Measurements from ENCODE around the gene KCNK1. TPM values are rescaled to one million over a fixed set of nuclear protein-coding genes. Genes with fewer than 3 reads are reported as not detected.
"Not testable (repeated sequence)": the region's sequence is repeated elsewhere in the genome, so short reads cannot be mapped to it uniquely, and the experiment has no call there.

KCNK1 gene
- total and polyA plus RNA-seq, 2 of the 4 experiments (the other 2 are of a cell fraction): 0.90 to 1.6 TPM

- Histone ChIP-seq H3K9me1 (ENCODE audit: insufficient read depth, low read length) (no peaks in the 10 kb centered on the region), H2BK20ac (ENCODE audit: low read depth, low read length) (no peak overlapping the region), H4K20me1 (ENCODE audit: insufficient read depth, low read length) (no peaks in the 10 kb centered on the region), H3K27ac (ENCODE audit: insufficient read depth, low read length) (no peak overlapping the region), H3K4ac (ENCODE audit: low read depth, low read length) (no peak overlapping the region), H2BK5ac (ENCODE audit: low read depth, low read length, poor library complexity, severe bottlenecking) (no peak overlapping the region), H4K91ac (ENCODE audit: insufficient read depth, low read depth, low read length) (no peak overlapping the region), H2BK120ac (ENCODE audit: low read depth, low read length) (no peak overlapping the region), H2BK15ac (ENCODE audit: low read depth, low read length) (no peak overlapping the region), H2AFZ (replicated peaks; ENCODE audit: low read length, poor library complexity) (no peak overlapping the region), H3K79me1 (ENCODE audit: low read depth in 1 of 2, low read length in 2 of 2) (no peaks in the 10 kb centered on the region), H3K36me3 (ENCODE audit: control insufficient read depth, insufficient read depth, low read length) (no peaks in the 10 kb centered on the region), H3K4me3 (ENCODE audit: insufficient read depth, low read depth, low read length) (no peak overlapping the region), H3K27me3 (ENCODE audit: control insufficient read depth, insufficient read depth, low read length) (no peaks in the 10 kb centered on the region), H3K4me2 (ENCODE audit: low read depth, low read length) (no peak overlapping the region), H4K5ac (ENCODE audit: low read depth, low read length) (no peak overlapping the region), H3K4me1 (ENCODE audit: control insufficient read depth, insufficient read depth, low read length) (no peaks in the 10 kb centered on the region), H3K56ac (ENCODE audit: extremely low read depth, insufficient read depth, low read length) (no peak overlapping the region), H2AK5ac (ENCODE audit: low read depth, low read length) (no peak overlapping the region), H2AK9ac (replicated peaks; ENCODE audit: low read depth, low read length, poor library complexity) (no peak overlapping the region), H3K9ac (ENCODE audit: low read depth, low read length) (no peak overlapping the region), H3K9me3 (ENCODE audit: control insufficient read depth, insufficient read depth, low read length) (peaks cover 3% of the 10 kb centered on the region; the same call in 1 of the 2 replicates), H4K8ac (ENCODE audit: low read depth in 2 of 2, low read length in 2 of 2) (no peak overlapping the region), H3K23ac (ENCODE audit: low read depth, low read length) (no peak overlapping the region), H3K14ac (replicated peaks; ENCODE audit: low read depth, low read length) (no peak overlapping the region), H3K18ac (ENCODE audit: low read depth, low read length) (no peak overlapping the region)
- WGBS, 2 experiments (ENCODE audit: extremely low coverage in 2 of 2, insufficient read length in 1 of 2): no CpG with 5 or more reads among the region's 1 CpG
- no TSS peak for BruUV-seq (replicated peaks)
- no peak for ATAC-seq (ENCODE audit: low read depth)
- in situ Hi-C loops (cut with MboI; ENCODE audit: low sequenced_read_pairs) (no loop called here), intact Hi-C loops (cut with micrococcal nuclease) (no loop called here), dilution Hi-C loops (cut with HindIII; ENCODE audit: low sequenced_read_pairs, unreplicated experiment) (no loop called here)
- DNase-seq: no peak
- POLR2A ChIA-PET (ENCODE audit: unreplicated experiment): no interaction called here
- CTCF ChIA-PET: no interaction called here
- TF ChIP-seq USF2 (IDR thresholded peaks at IDR 0.05; ENCODE audit: low read depth, low read length): no peak
- no peak for TF ChIP-seq CTCF (conservative IDR thresholded peaks at IDR 0.05; ENCODE audit: low read depth, low read length)
These were observed 67.4 kb downstream of the KCNK1 start for GRCh38 chr1:233681285-233681684.

- H2AK9ac ChIP-seq (replicated peaks; ENCODE audit: low read depth, low read length, poor library complexity); BruUV-seq (replicated peaks); H2BK20ac ChIP-seq (ENCODE audit: low read depth, low read length); H3K4me1 ChIP-seq (ENCODE audit: control insufficient read depth, insufficient read depth, low read length); H3K56ac ChIP-seq (ENCODE audit: extremely low read depth, insufficient read depth, low read length); H3K4me3 ChIP-seq (ENCODE audit: insufficient read depth, low read depth, low read length); H3K9me1 ChIP-seq (ENCODE audit: insufficient read depth, low read length); H4K5ac ChIP-seq (ENCODE audit: low read depth, low read length); DNase-seq; H3K9ac ChIP-seq (ENCODE audit: low read depth, low read length); H2BK5ac ChIP-seq (ENCODE audit: low read depth, low read length, poor library complexity, severe bottlenecking); H3K14ac ChIP-seq (replicated peaks; ENCODE audit: low read depth, low read length); H3K27me3 ChIP-seq (ENCODE audit: control insufficient read depth, insufficient read depth, low read length); H3K9me3 ChIP-seq (ENCODE audit: control insufficient read depth, insufficient read depth, low read length); H3K79me1 ChIP-seq (ENCODE audit: low read depth in 1 of 2, low read length in 2 of 2); H4K8ac ChIP-seq (ENCODE audit: low read depth in 2 of 2, low read length in 2 of 2); intact Hi-C loops (cut with micrococcal nuclease); ATAC-seq (ENCODE audit: low read depth); H3K18ac ChIP-seq (ENCODE audit: low read depth, low read length); in situ Hi-C loops (cut with MboI; ENCODE audit: low sequenced_read_pairs); H4K20me1 ChIP-seq (ENCODE audit: insufficient read depth, low read length); H4K91ac ChIP-seq (ENCODE audit: insufficient read depth, low read depth, low read length); H3K23ac ChIP-seq (ENCODE audit: low read depth, low read length); H3K4me2 ChIP-seq (ENCODE audit: low read depth, low read length); H3K27ac ChIP-seq (ENCODE audit: insufficient read depth, low read length); POLR2A ChIA-PET (ENCODE audit: unreplicated experiment); H3K4ac ChIP-seq (ENCODE audit: low read depth, low read length); H2AK5ac ChIP-seq (ENCODE audit: low read depth, low read length); dilution Hi-C loops (cut with HindIII; ENCODE audit: low sequenced_read_pairs, unreplicated experiment); CTCF ChIA-PET; H2AFZ ChIP-seq (replicated peaks; ENCODE audit: low read length, poor library complexity); H2BK120ac ChIP-seq (ENCODE audit: low read depth, low read length); H2BK15ac ChIP-seq (ENCODE audit: low read depth, low read length); H3K36me3 ChIP-seq (ENCODE audit: control insufficient read depth, insufficient read depth, low read length): not testable (repeated sequence)
- no CpG with 5 or more reads among the region's 11 CpGs for WGBS, 2 experiments (ENCODE audit: extremely low coverage in 2 of 2, insufficient read length in 1 of 2)
These were observed 72.7 kb downstream of the KCNK1 start for GRCh38 chr1:233686653-233687052.

Data from IMR-90 (cell line).